ENCODE results near the gene CCDC92B.

DNA sequence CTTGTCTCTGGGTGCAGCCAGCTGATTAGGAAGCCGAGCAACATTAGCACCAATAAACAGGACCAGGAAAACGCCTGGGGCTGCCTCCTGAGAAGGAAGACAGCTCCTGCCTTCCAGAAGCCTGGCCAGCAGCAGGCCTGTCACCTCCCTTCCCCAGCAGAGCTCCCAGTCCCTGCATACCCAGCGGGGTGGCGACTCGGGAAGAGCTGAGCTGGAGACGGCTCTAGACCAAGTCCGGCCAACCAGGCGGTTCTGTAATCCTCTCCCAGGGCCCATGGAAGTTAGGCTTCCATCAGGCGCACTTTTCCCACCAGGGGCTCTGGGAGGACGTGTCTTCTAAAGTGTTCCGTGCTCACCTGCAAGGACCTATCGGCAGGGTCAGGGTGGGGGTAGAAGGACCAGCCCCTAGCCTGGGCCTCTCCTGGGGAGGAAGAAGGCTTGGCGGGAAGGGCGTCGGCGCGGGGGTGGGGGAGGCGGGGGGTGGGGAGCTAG, 25.9 kb downstream of the CCDC92B start:
- TF ChIP-seq POLR2AphosphoS5 (IDR thresholded peaks at IDR 0.05): no peak
- TF ChIP-seq POLR2A (IDR thresholded peaks at IDR 0.05): no peak

Measured in upper lobe of left lung (tissue), 4 donors.